DMS 273 treated with DMSO at 0.1 percent for 48 hours (cell line): ENCODE data around the gene KCND1.
"Not testable (repeated sequence)": the region's sequence is repeated elsewhere in the genome, so short reads cannot be mapped to it uniquely, and the experiment has no call there.

Source experiments
- DNase-seq: peaks from one replicate; lab custom pipeline; 2025; lab: John Stamatoyannopoulos, UW

Gene KCND1

GRCh38 chrX:48971249-48972219 lies at the start of gene KCND1:
TSS of gene KCND1 (minus strand) at chrX:48971844. CDS start at chrX:48970271, 1,573 bp downstream.
- no peak for DNase-seq

- DNase-seq: no peak
Measured at GRCh38 chrX:49019599-49020249, 48.1 kb upstream of the KCND1 start.

- no peak for DNase-seq
Measured at GRCh38 chrX:49019050-49019449, 47.4 kb upstream of the KCND1 start.

GRCh38 chrX:49003696-49004095 lies 32.1 kb upstream of the KCND1 start:
- DNase-seq: no peak

- DNase-seq: peak; percentile 80
Measured at GRCh38 chrX:49002091-49002935, 30.7 kb upstream of the KCND1 start, which contains the start of gene GRIPAP1. TSS of gene GRIPAP1 (minus strand) at chrX:49002264. CDS start at chrX:49002229, 35 bp downstream.

- peak; percentile 14 for DNase-seq
Measured at GRCh38 chrX:49001521-49002090, 30.0 kb upstream of the KCND1 start.

GRCh38 chrX:49000636-49001035 lies 29.0 kb upstream of the KCND1 start:
- DNase-seq: no peak

- DNase-seq: no peak
Measured at GRCh38 chrX:48999030-48999429, 27.4 kb upstream of the KCND1 start.

GRCh38 chrX:48998391-48998790 lies 26.7 kb upstream of the KCND1 start:
- DNase-seq: no peak

GRCh38 chrX:48997865-48998264 lies 26.2 kb upstream of the KCND1 start:
- no peak for DNase-seq

- no peak for DNase-seq
Measured at GRCh38 chrX:48997455-48997854, 25.8 kb upstream of the KCND1 start.

GRCh38 chrX:48996969-48997368 lies 25.3 kb upstream of the KCND1 start:
- DNase-seq: no peak

GRCh38 chrX:48992341-48992740 lies 20.7 kb upstream of the KCND1 start:
- no peak for DNase-seq

- DNase-seq: no peak
Measured at GRCh38 chrX:48989483-48989882, 17.8 kb upstream of the KCND1 start.

- no peak for DNase-seq
Measured at GRCh38 chrX:48983896-48984295, 12.3 kb upstream of the KCND1 start.

- DNase-seq: no peak
Measured at GRCh38 chrX:48983081-48983480, 11.4 kb upstream of the KCND1 start.

- no peak for DNase-seq
Measured at GRCh38 chrX:48981178-48981577, 9.5 kb upstream of the KCND1 start.

- not testable (repeated sequence) for DNase-seq
Measured at GRCh38 chrX:48980341-48980740, 8.7 kb upstream of the KCND1 start.

GRCh38 chrX:48978226-48978625 lies 6.6 kb upstream of the KCND1 start:
- DNase-seq: no peak

- no peak for DNase-seq
Measured at GRCh38 chrX:48976086-48976485, 4.4 kb upstream of the KCND1 start.

- no peak for DNase-seq
Measured at GRCh38 chrX:48975541-48975940, 3.9 kb upstream of the KCND1 start.

- no peak for DNase-seq
Measured at GRCh38 chrX:48975041-48975440, 3.4 kb upstream of the KCND1 start.
